Sigmoid colon (tissue), 3 donors: Measurements from ENCODE around the gene RDH5.

Source experiments
- POLR2A ChIP-seq, 2 donors: fragments of 450-650 bp; IDR thresholded peaks; one replicate each; pipeline ENCODE4 v1.6.1; 2016; ENCODE audit warnings: antibody characterized with exemption in 2 of 2, mild to moderate bottlenecking in 2 of 2, moderate library complexity in 2 of 2
- TF ChIP-seq, protein P1 (sequence below), 4 experiments: fragments of 450-650 bp in 3 of 4; fragments of 200-600 bp in 1 of 4; IDR thresholded peaks; one replicate each; pipeline ENCODE4 v1.5.1; 2016 to 2019; ENCODE audit warnings: antibody characterized with exemption in 4 of 4, mild to moderate bottlenecking in 3 of 4, moderate library complexity in 2 of 4

DNA sequence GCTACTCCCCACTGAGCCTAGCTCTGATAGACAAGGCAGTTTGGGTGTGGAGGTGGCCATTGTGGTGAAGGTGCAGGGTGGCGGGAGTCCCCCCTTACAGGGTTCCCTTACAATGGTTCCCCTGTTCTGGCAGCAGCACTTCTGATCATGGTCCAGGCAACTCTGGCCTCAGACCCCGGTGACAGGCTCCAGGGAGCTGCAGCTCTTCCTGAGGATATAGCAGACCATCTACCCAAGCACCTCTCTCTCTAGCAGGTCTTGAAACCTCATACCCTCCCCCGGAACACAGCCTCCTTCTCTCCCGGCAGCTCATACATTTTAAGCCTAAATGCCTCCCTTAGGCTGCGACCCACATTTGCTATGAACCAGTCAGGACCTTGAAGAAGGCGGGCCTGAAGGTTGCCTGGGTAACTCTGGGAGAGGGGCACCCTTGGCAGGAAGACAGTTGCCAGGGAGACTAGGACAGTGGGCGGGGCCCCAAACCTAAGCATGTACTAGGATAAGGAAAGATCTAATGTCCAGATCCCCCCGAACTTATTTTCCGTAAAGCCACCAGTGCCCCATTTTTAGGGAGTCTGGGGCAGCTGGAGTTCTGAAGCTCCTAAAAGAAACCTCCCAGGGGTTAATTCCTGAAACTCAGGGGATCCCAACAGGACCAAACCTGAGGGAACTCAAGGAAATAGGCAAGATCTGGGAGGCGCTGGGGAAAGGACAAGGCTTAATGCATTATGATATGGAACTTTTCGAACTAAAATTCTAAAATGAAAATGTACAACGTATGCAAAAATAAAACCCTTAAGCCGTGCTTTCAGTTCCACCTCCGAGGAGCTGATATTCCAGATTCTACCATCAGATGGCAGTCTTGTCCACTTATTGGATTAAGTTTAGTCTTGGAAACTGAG lies 18.2 kb downstream of the RDH5 start:
- TF ChIP-seq POLR2A (IDR thresholded peaks at IDR 0.05), result no peak
- TF ChIP-seq, protein P1, sequence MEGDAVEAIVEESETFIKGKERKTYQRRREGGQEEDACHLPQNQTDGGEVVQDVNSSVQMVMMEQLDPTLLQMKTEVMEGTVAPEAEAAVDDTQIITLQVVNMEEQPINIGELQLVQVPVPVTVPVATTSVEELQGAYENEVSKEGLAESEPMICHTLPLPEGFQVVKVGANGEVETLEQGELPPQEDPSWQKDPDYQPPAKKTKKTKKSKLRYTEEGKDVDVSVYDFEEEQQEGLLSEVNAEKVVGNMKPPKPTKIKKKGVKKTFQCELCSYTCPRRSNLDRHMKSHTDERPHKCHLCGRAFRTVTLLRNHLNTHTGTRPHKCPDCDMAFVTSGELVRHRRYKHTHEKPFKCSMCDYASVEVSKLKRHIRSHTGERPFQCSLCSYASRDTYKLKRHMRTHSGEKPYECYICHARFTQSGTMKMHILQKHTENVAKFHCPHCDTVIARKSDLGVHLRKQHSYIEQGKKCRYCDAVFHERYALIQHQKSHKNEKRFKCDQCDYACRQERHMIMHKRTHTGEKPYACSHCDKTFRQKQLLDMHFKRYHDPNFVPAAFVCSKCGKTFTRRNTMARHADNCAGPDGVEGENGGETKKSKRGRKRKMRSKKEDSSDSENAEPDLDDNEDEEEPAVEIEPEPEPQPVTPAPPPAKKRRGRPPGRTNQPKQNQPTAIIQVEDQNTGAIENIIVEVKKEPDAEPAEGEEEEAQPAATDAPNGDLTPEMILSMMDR (IDR thresholded peaks at IDR 0.05), result peak; percentile 78 to 95 (median 88)
